H1 (cell line): Measurements from ENCODE around the gene PPIL3.

ENCODE experiments used
- CBX5 ChIP-seq: fragments of 300-800, 300-1000 bp; sonication (generic); IDR thresholded peaks from 2 replicates; pipeline ENCODE4 v1.7.1; 2016; ENCODE audit warnings: antibody characterized with exemption, low read length, low read depth
- EP300 ChIP-seq, 2 experiments: IDR thresholded peaks; 1 replicate in 1 of 2; 2 replicates in 1 of 2; pipeline ENCODE4 v1.6.1; 2011 to 2012; ENCODE audit warnings: low read depth in 2 of 2, low read length in 2 of 2, mild to moderate bottlenecking in 2 of 2, borderline replicate concordance in 1 of 2, inconsistent platforms in 1 of 2, moderate library complexity in 1 of 2
- KDM1A ChIP-seq: fragments of 200-600, 300-600 bp; sonication (generic); IDR thresholded peaks from 2 replicates; pipeline ENCODE4 v1.7.1; 2016; ENCODE audit warnings: mild to moderate bottlenecking, low read length, borderline replicate concordance
- MAFK ChIP-seq: IDR thresholded peaks from 2 replicates; pipeline ENCODE4 v1.6.1; 2012; ENCODE audit warnings: low read depth, mild to moderate bottlenecking, improper control_type of control experiment, low read length
- TAF1 ChIP-seq: IDR thresholded peaks from 2 replicates; pipeline ENCODE4 v1.6.1; 2011; ENCODE audit warnings: mild to moderate bottlenecking, low read depth, low read length
- TCF12 ChIP-seq: IDR thresholded peaks from 2 replicates; pipeline ENCODE4 v1.6.1; 2011; ENCODE audit warnings: low read depth, mild to moderate bottlenecking, low read length

- TF ChIP-seq EP300 (IDR thresholded peaks at IDR 0.05; ENCODE audit: borderline replicate concordance in 1 of 2, low read depth in 2 of 2, low read length in 2 of 2) (no peak; a peak in 1 of 3 replicates), TCF12 (no peak), KDM1A (no peak), TAF1 (peak; percentile 78), CBX5 (no peak), MAFK (no peak; the same call in 1 of the 2 replicates)
These were observed 24.5 kb downstream of the PPIL3 start, which contains the start of gene CLK1 for GRCh38 chr2:200864176-200865034.
